ENCODE measurements around the gene SCG2. TPM values are rescaled to one million over a fixed set of nuclear protein-coding genes. Genes with fewer than 3 reads are reported as not detected.

Gene SCG2
- total and polyA plus RNA-seq, 4 donors: not detected

DNA sequence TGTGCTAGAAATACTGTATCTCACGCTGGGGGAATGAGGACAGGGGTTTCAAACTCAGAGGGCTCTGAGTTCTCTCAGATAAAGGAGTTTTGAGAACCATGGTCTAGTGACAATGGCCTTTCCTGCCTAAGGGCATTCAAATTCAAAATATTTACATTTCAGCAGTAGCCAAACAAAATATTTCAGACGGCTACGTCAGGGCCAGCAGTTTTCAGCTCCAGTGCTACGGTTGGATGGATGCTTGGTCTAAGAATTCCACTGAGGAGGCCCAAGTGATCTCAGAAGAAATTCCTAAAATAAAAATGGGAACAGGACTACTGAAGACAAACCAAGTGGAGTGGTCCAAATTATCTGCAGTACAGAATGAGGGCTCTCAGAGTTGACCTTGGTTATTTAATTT is 41.1 kb upstream of the SCG2 start (continued):
- TF ChIP-seq SP1 (IDR thresholded peaks at IDR 0.05): no peak
- no peak for TF ChIP-seq FOXA1 (IDR thresholded peaks at IDR 0.05)
- TF ChIP-seq HNF4A (conservative IDR thresholded peaks at IDR 0.05): no peak
- no peak for TF ChIP-seq FOXA2 (IDR thresholded peaks at IDR 0.05)

GRCh38 chr2:223642506-223642905 is 40.3 kb upstream of the SCG2 start:
- Histone ChIP-seq H3K4me1 (ENCODE audit: control insufficient read depth in 4 of 4, insufficient read depth in 4 of 4, low read length in 3 of 4) (no peaks in the 10 kb centered on the region), H3K9ac (ENCODE audit: low read depth in 1 of 2, low read length in 2 of 2) (no peak overlapping the region), H3K27me3 (ENCODE audit: control insufficient read depth in 4 of 4, insufficient read depth in 4 of 4, low read length in 3 of 4) (no peaks in the 10 kb centered on the region), H3K36me3 (ENCODE audit: control insufficient read depth in 4 of 4, insufficient read depth in 3 of 4, low read depth in 1 of 4, low read length in 3 of 4) (no peaks in the 10 kb centered on the region), H3K4me3 (ENCODE audit: low read depth in 1 of 3, low read length in 3 of 3) (no peak overlapping the region), H3K27ac (ENCODE audit: low read depth in 1 of 2, low read length in 2 of 2) (no peak overlapping the region), H3K9me3 (ENCODE audit: control insufficient read depth in 4 of 4, low read length in 3 of 4) (peaks cover 0 to 3% (median 1%) of the 10 kb centered on the region in 4 donors)
- TF ChIP-seq MAX (IDR thresholded peaks at IDR 0.05) (no peak), EGR1 (IDR thresholded peaks at IDR 0.05; ENCODE audit: low read depth in 2 of 2) (no peak), TAF1 (conservative IDR thresholded peaks at IDR 0.05) (no peak), FOXA2 (IDR thresholded peaks at IDR 0.05) (no peak), JUND (IDR thresholded peaks at IDR 0.05) (no peak), GABPA (IDR thresholded peaks at IDR 0.05 in 1 of 2, conservative IDR thresholded peaks at IDR 0.05 in 1 of 2) (no peak), HNF4G (IDR thresholded peaks at IDR 0.05) (no peak)
- TF ChIP-seq, protein P1, sequence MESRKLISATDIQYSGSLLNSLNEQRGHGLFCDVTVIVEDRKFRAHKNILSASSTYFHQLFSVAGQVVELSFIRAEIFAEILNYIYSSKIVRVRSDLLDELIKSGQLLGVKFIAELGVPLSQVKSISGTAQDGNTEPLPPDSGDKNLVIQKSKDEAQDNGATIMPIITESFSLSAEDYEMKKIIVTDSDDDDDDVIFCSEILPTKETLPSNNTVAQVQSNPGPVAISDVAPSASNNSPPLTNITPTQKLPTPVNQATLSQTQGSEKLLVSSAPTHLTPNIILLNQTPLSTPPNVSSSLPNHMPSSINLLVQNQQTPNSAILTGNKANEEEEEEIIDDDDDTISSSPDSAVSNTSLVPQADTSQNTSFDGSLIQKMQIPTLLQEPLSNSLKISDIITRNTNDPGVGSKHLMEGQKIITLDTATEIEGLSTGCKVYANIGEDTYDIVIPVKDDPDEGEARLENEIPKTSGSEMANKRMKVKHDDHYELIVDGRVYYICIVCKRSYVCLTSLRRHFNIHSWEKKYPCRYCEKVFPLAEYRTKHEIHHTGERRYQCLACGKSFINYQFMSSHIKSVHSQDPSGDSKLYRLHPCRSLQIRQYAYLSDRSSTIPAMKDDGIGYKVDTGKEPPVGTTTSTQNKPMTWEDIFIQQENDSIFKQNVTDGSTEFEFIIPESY (IDR thresholded peaks at IDR 0.05): no peak
- TF ChIP-seq, protein P2, sequence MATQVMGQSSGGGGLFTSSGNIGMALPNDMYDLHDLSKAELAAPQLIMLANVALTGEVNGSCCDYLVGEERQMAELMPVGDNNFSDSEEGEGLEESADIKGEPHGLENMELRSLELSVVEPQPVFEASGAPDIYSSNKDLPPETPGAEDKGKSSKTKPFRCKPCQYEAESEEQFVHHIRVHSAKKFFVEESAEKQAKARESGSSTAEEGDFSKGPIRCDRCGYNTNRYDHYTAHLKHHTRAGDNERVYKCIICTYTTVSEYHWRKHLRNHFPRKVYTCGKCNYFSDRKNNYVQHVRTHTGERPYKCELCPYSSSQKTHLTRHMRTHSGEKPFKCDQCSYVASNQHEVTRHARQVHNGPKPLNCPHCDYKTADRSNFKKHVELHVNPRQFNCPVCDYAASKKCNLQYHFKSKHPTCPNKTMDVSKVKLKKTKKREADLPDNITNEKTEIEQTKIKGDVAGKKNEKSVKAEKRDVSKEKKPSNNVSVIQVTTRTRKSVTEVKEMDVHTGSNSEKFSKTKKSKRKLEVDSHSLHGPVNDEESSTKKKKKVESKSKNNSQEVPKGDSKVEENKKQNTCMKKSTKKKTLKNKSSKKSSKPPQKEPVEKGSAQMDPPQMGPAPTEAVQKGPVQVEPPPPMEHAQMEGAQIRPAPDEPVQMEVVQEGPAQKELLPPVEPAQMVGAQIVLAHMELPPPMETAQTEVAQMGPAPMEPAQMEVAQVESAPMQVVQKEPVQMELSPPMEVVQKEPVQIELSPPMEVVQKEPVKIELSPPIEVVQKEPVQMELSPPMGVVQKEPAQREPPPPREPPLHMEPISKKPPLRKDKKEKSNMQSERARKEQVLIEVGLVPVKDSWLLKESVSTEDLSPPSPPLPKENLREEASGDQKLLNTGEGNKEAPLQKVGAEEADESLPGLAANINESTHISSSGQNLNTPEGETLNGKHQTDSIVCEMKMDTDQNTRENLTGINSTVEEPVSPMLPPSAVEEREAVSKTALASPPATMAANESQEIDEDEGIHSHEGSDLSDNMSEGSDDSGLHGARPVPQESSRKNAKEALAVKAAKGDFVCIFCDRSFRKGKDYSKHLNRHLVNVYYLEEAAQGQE (IDR thresholded peaks at IDR 0.05): no peak
- 93% methylated on average over 1 of the region's 1 CpG for WGBS
- no peak for DNase-seq (ENCODE audit: low spot score)

GRCh38 chr2:223641082-223641481 is 38.9 kb upstream of the SCG2 start:
- Histone ChIP-seq H3K27ac (ENCODE audit: low read depth in 1 of 2, low read length in 2 of 2) (no peak overlapping the region), H3K9me3 (ENCODE audit: control insufficient read depth in 4 of 4, low read length in 3 of 4) (peaks cover 0 to 3% (median 1%) of the 10 kb centered on the region in 4 donors), H3K4me1 (ENCODE audit: control insufficient read depth in 4 of 4, insufficient read depth in 4 of 4, low read length in 3 of 4) (no peaks in the 10 kb centered on the region), H3K27me3 (ENCODE audit: control insufficient read depth in 4 of 4, insufficient read depth in 4 of 4, low read length in 3 of 4) (no peaks in the 10 kb centered on the region), H3K36me3 (ENCODE audit: control insufficient read depth in 4 of 4, insufficient read depth in 3 of 4, low read depth in 1 of 4, low read length in 3 of 4) (no peaks in the 10 kb centered on the region), H3K4me3 (ENCODE audit: low read depth in 1 of 3, low read length in 3 of 3) (no peak overlapping the region), H3K9ac (ENCODE audit: low read depth in 1 of 2, low read length in 2 of 2) (no peak overlapping the region)
- DNase-seq (ENCODE audit: low spot score): no peak
- TF ChIP-seq, protein P1 (IDR thresholded peaks at IDR 0.05): no peak
- TF ChIP-seq TAF1 (conservative IDR thresholded peaks at IDR 0.05): no peak
- TF ChIP-seq ATF3 (IDR thresholded peaks at IDR 0.05): no peak
- WGBS: 61% methylated on average over 5 of the region's 5 CpGs

All from liver (tissue), 9 donors.